ENCODE results near the gene ADCYAP1.

Gene ADCYAP1

GRCh38 chr18:911025-911424, 6.4 kb downstream of the ADCYAP1 start:
- DNase-seq, result no peak

GRCh38 chr18:911486-911885, 6.8 kb downstream of the ADCYAP1 start:
- DNase-seq, result no peak

- DNase-seq, result no peak
These were observed 11.9 kb downstream of the ADCYAP1 start for GRCh38 chr18:916562-916961.

- DNase-seq, result no peak
These were observed 14.4 kb downstream of the ADCYAP1 start for GRCh38 chr18:919078-919477.

- DNase-seq, result no peak
These were observed 18.6 kb downstream of the ADCYAP1 start for GRCh38 chr18:923144-923866.

- no peak for DNase-seq
These were observed 20.3 kb downstream of the ADCYAP1 start for GRCh38 chr18:924987-925386.

GRCh38 chr18:926946-927345, 22.3 kb downstream of the ADCYAP1 start:
- DNase-seq, result no peak

- DNase-seq, result no peak
These were observed 28.4 kb downstream of the ADCYAP1 start for GRCh38 chr18:933082-933481.

GRCh38 chr18:934518-935133, 30.0 kb downstream of the ADCYAP1 start:
- no peak for DNase-seq

- DNase-seq, result no peak
These were observed 32.3 kb downstream of the ADCYAP1 start for GRCh38 chr18:936941-937340.

- no peak for DNase-seq
These were observed 34.5 kb downstream of the ADCYAP1 start for GRCh38 chr18:939166-939565.

- DNase-seq, result no peak
These were observed 35.3 kb downstream of the ADCYAP1 start for GRCh38 chr18:939958-940357.

- no peak for DNase-seq
These were observed 36.7 kb downstream of the ADCYAP1 start for GRCh38 chr18:941331-941730.

GRCh38 chr18:944440-944839, 39.8 kb downstream of the ADCYAP1 start:
- no peak for DNase-seq

- no peak for DNase-seq
These were observed 45.3 kb downstream of the ADCYAP1 start for GRCh38 chr18:949724-950631.

GRCh38 chr18:950882-951495, 46.3 kb downstream of the ADCYAP1 start:
- no peak for DNase-seq

- DNase-seq, result no peak
These were observed 50.9 kb downstream of the ADCYAP1 start for GRCh38 chr18:955384-956066.

GRCh38 chr18:957829-958228, 53.2 kb downstream of the ADCYAP1 start:
- no peak for DNase-seq

GRCh38 chr18:959854-960253, 55.2 kb downstream of the ADCYAP1 start:
- no peak for DNase-seq

Data from CD4-positive, alpha-beta T cell treated with Interleukin-17A for 4 hours (primary cell).